Neural progenitor cell (in vitro differentiated cells): ENCODE measurements around the gene CRMP1. TPM values are rescaled to one million over a fixed set of nuclear protein-coding genes. Genes with fewer than 3 reads are reported as not detected.

Experiments
- DNase-seq: peaks from one replicate; pipeline ENCODE4 v3.0.0-alpha.2; 2016; ENCODE audit warnings: low spot score
- H2AFZ ChIP-seq: fragments of 200-600 bp; sonication (generic); replicated peaks from 2 replicates; pipeline ENCODE4 v1.6.1; 2016; ENCODE audit warnings: antibody characterized with exemption
- H3F3A ChIP-seq: fragments of 200-600 bp; sonication (generic); 2 replicates; pipeline ENCODE4 v1.6.1; 2016; ENCODE audit warnings: antibody characterized with exemption, low read depth
- H3K27ac ChIP-seq: fragments of 200-600 bp; sonication (generic); 2 replicates; pipeline ENCODE4 v1.5.1; 2016; ENCODE audit warnings: mild to moderate bottlenecking
- H3K27me3 ChIP-seq: fragments of 200-600 bp; sonication (generic); 2 replicates; pipeline ENCODE4 v1.6.1; 2016; ENCODE audit warnings: mild to moderate bottlenecking, moderate library complexity
- H3K36me3 ChIP-seq: fragments of 200-600 bp; sonication (generic); 2 replicates; pipeline ENCODE4 v1.5.1; 2016
- H3K4me1 ChIP-seq: fragments of 200-600 bp; sonication (generic); 2 replicates; pipeline ENCODE4 v1.6.1; 2016; ENCODE audit warnings: mixed run types
- H3K4me2 ChIP-seq: fragments of 200-600 bp; sonication (generic); 2 replicates; pipeline ENCODE4 v1.6.1; 2016
- H3K4me3 ChIP-seq: fragments of 200-600 bp; sonication (generic); 2 replicates; pipeline ENCODE4 v1.5.1; 2016
- H3K79me2 ChIP-seq: fragments of 200-600 bp; sonication (generic); 2 replicates; pipeline ENCODE4 v1.6.1; 2016; ENCODE audit warnings: low read depth
- H3K9ac ChIP-seq: fragments of 200-600 bp; sonication (generic); 2 replicates; pipeline ENCODE4 v1.6.1; 2016
- H3K9me3 ChIP-seq: fragments of 200-600 bp; sonication (generic); 2 replicates; pipeline ENCODE4 v1.5.1; 2016; ENCODE audit warnings: low read depth
- H4K20me1 ChIP-seq: fragments of 200-600 bp; sonication (generic); 2 replicates; pipeline ENCODE4 v1.6.1; 2016; ENCODE audit warnings: low read depth
- H3K27ac Mint-ChIP-seq: 3 replicates; pipeline ENCODE4 v1.8.0; 2021; ENCODE audit warnings: mixed read lengths
- H3K27me3 Mint-ChIP-seq: 2 replicates; pipeline ENCODE4 v1.8.0; 2022; ENCODE audit warnings: low read depth, mild to moderate bottlenecking, inconsistent platforms, moderate library complexity, mixed read lengths; ENCODE audit not compliant: insufficient read depth
- H3K36me3 Mint-ChIP-seq: 3 replicates; pipeline ENCODE4 v1.8.0; 2021; ENCODE audit warnings: mixed read lengths
- H3K4me1 Mint-ChIP-seq: 3 replicates; pipeline ENCODE4 v1.8.0; 2021; ENCODE audit warnings: mixed read lengths
- H3K4me3 Mint-ChIP-seq: 3 replicates; pipeline ENCODE4 v1.8.0; 2021; ENCODE audit warnings: mild to moderate bottlenecking, moderate library complexity, mixed read lengths
- H3K9me3 Mint-ChIP-seq: 3 replicates; pipeline ENCODE4 v1.8.0; 2020; ENCODE audit warnings: mixed read lengths
- CTCF ChIP-seq: fragments of 200-600 bp; sonication (generic); IDR thresholded peaks from 2 replicates; pipeline ENCODE4 v1.5.1; 2017; ENCODE audit warnings: antibody characterized with exemption, mild to moderate bottlenecking
- EZH2 ChIP-seq: fragments of 200-600 bp; sonication (generic); IDR thresholded peaks from 2 replicates; pipeline ENCODE4 v1.6.1; 2017; ENCODE audit warnings: antibody characterized with exemption, mild to moderate bottlenecking, moderate library complexity
- EZH2phosphoT487 ChIP-seq: fragments of 200-600 bp; sonication (generic); IDR thresholded peaks from 2 replicates; pipeline ENCODE4 v1.6.1; 2017; ENCODE audit warnings: antibody characterized with exemption
- total RNA-seq: library from RNA; depleted of rRNA; stranded (reverse); fragments of >200 nt; gene quantifications from 2 replicates; pipeline ENCODE4 v1.2.3, GENCODE V29; 2015; ENCODE audit warnings: low replicate concordance

Gene CRMP1
- total RNA-seq, 1 donor from 2014 or later: 91.4 TPM

- DNase-seq: no peak
- H3K9me3 Mint-ChIP-seq: no peaks in the 10 kb centered on the region
- Histone ChIP-seq H3K4me2 (no peak overlapping the region), H3K79me2 (peaks cover 100% of the 10 kb centered on the region), H3K9me3 (no peaks in the 10 kb centered on the region), H2AFZ (no peak overlapping the region), H3F3A (peaks cover 7% of the 10 kb centered on the region), H4K20me1 (peaks cover 99% of the 10 kb centered on the region), H3K36me3 (no peaks in the 10 kb centered on the region), H3K4me3 (no peak overlapping the region), H3K9ac (no peak overlapping the region), H3K27me3 (no peaks in the 10 kb centered on the region), H3K27ac (no peak overlapping the region), H3K4me1 (peaks cover 7% of the 10 kb centered on the region)
- no peaks in the 10 kb centered on the region for H3K36me3 Mint-ChIP-seq
- peaks cover 5% of the 10 kb centered on the region for H3K27me3 Mint-ChIP-seq
- H3K27ac Mint-ChIP-seq: no peak overlapping the region
- TF ChIP-seq EZH2phosphoT487 (no peak), CTCF (no peak), EZH2 (no peak)
- peaks cover 20% of the 10 kb centered on the region for H3K4me1 Mint-ChIP-seq
- H3K4me3 Mint-ChIP-seq: no peak overlapping the region
These were observed 9.9 kb downstream of the CRMP1 start for GRCh38 chr4:5882947-5883346.

- DNase-seq: peak; percentile 58
- Mint-ChIP-seq H3K27me3 (no peaks in the 10 kb centered on the region), H3K4me1 (peaks cover 24% of the 10 kb centered on the region), H3K9me3 (no peaks in the 10 kb centered on the region), H3K36me3 (no peaks in the 10 kb centered on the region), H3K4me3 (no peak overlapping the region), H3K27ac (no peak overlapping the region)
- TF ChIP-seq EZH2phosphoT487: no peak
- Histone ChIP-seq H3K4me3 (no peak overlapping the region), H2AFZ (no peak overlapping the region), H3F3A (peaks cover 7% of the 10 kb centered on the region), H3K4me1 (no peaks in the 10 kb centered on the region), H4K20me1 (peaks cover 100% of the 10 kb centered on the region), H3K9me3 (no peaks in the 10 kb centered on the region), H3K79me2 (peaks cover 100% of the 10 kb centered on the region), H3K27ac (no peak overlapping the region), H3K36me3 (no peaks in the 10 kb centered on the region), H3K27me3 (no peaks in the 10 kb centered on the region), H3K9ac (no peak overlapping the region), H3K4me2 (no peak overlapping the region)
These were observed 11.5 kb downstream of the CRMP1 start for GRCh38 chr4:5881340-5881739.

- peaks cover 26% of the 10 kb centered on the region for H3K4me1 Mint-ChIP-seq
- no peaks in the 10 kb centered on the region for H3K27me3 Mint-ChIP-seq
These were observed 14.5 kb downstream of the CRMP1 start for GRCh38 chr4:5878359-5878758.

More at GRCh38 chr4:5878359-5878758, 14.5 kb downstream of the CRMP1 start:
- Histone ChIP-seq H3K27me3 (no peaks in the 10 kb centered on the region), H3K4me3 (no peak overlapping the region), H3K36me3 (no peaks in the 10 kb centered on the region), H3K4me2 (no peak overlapping the region), H3K4me1 (peaks cover 12% of the 10 kb centered on the region), H3K79me2 (peaks cover 93% of the 10 kb centered on the region), H3K27ac (no peak overlapping the region), H4K20me1 (peaks cover 100% of the 10 kb centered on the region), H3F3A (peaks cover 16% of the 10 kb centered on the region), H3K9ac (no peak overlapping the region), H3K9me3 (no peaks in the 10 kb centered on the region), H2AFZ (no peak overlapping the region)
- Mint-ChIP-seq H3K36me3 (peaks cover 10% of the 10 kb centered on the region), H3K4me3 (no peak overlapping the region), H3K9me3 (peaks cover 4% of the 10 kb centered on the region), H3K27ac (no peak overlapping the region)
- TF ChIP-seq EZH2phosphoT487 (no peak), CTCF (no peak), EZH2 (no peak)
- no peak for DNase-seq
